ENCODE data around the gene SPRY4.

- TF ChIP-seq POLR2A (IDR thresholded peaks at IDR 0.05) (no peak), CTCF (IDR thresholded peaks at IDR 0.05) (no peak)
Measured at GRCh38 chr5:142319105-142319504, 5.7 kb downstream of the SPRY4 start.

Measured in adrenal gland (tissue), 5 donors.